Activated CD4-positive, alpha-beta T cell treated with anti-CD3 and anti-CD28 coated beads, Interleukin-2, Interleukin-6, amounts not matched to agents 100 ng/mL and 50 ng/mL, durations not matched to agents 16 hours and 8 hours (primary cell): ENCODE data around the gene PTBP1.
A peak's percentile ranks its signal among the peaks of the same experiment; 100 is the strongest.

Source experiments
- DNase-seq: peaks from one replicate; pipeline ENCODE4 v3.0.0-alpha.2; 2020

The PTBP1 gene

DNA sequence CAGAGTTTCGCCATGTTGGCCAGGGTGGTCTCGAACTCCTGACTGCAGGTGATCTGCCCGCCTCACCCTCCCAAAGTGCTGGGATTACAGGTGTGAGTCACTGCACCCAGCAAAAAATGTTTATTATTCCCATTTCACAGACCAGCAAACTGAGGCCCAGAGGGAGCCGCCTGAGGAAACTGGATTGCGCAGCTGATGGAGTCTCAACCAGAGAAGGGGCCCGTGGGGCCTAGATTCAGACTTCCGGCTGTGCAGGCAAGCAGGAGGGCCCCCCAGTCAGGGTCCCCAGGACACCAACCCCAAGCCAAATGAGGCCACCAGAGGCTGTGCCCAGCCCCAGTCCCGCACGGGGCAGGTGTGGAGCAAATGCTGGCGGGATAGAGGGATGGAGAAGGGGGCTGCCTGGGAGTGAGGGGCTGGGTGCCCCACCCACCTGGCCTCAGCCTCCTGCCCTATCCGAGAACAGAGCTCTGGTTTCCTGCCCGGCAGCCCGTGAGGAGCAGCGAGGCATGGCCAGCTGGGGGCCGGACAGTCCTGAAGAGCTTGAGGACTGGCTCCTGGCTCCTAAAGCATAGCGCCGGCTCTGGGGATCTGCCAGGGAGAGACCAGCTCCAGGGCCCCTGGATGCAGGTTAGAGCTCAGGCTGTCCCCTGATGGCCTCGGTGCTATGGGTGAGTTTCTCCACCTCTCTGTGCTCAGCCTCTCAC, 24.4 kb upstream of the PTBP1 start:
- no peak for DNase-seq

DNA sequence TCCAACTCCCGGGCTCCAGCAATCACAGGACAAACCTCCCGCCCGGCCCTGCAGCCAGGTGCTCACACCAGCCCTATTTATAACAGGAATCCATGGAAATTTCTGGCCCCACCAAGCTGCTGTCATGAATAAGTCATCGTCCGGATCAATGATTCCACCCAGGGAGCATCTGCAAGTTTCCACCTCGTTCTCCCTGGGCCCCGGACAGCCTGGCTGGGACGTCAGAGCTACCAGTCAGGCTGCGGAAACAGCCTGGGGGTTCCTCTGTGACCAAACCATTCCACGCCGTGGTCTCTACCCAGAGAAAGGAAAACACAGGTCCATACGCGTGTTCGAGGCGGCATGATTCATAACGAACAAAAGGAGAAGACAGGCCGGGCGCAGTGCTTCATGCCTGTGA, 20.7 kb upstream of the PTBP1 start:
- no peak for DNase-seq

DNA sequence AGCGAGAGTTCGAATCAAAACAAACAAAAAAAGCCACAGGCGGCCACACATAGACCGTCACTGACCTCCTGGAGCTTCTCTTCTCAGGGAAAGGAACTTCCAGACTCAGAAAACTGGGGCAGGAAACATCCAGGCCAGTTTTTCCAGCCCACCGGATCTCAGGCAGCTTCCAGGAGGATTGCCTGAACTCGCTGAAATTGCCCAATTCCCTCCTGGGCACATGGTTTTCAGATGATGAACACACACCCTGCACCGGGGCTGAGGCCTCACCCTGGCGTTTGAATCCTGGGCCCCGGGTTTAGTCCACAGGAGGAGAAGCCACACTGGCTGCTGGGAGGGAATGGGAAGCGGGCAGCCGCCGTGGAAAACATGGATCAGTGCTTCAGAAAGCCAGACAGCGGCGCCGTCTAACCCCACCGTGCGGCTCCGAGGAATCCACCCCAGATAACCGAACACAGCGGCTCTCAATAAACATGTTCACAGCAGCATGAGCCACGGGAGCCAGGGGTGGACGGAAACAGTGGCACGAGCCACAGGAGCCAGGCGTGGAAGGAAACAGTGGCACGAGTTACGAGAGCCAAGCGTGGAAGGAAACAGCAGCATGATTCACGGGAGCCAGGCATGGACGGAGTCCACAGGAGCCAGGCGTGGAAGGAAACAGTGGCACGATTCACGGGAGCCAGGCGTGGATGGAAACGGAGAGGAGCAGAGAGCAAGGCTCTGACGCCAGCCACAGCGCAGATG, 18.2 kb upstream of the PTBP1 start:
- DNase-seq: no peak

DNA sequence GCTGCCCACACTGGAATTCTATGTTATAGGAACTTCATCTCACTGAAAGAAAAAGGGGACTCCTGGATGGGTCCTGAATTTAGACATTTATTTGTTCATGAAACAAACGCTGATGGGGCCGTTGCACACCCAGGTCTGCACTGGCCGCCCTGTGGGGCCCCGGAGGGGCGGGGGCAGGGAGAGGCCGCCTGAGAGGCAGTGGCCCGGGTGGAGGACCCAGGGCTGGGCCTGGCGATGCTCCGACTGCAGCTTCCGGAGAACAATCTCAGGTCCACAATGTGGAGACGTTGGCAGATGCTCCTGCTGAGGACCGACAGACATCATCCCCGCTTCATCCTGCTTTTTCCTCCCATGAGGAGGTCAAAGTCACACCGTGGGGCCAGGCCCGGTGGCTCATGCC, 16.3 kb upstream of the PTBP1 start:
- no peak for DNase-seq

DNA sequence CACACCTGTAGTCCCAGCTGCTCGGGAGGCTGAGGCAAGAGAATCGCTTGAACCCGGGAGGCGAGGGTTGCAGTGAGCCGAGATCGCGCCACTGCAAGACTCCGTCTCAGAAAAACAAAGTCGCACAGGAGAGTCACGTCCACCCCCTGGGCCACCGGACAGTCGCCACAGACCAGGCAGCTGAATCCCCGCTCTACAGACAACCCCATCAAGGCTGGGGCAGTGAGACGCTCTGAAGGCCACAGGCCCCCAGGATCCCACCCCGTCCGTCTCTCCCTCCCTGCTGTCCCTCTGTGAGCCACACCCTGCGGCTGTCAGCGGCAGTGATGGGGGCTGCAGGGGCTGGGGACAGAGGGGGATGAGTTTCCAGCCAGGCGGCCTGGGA, 15.5 kb upstream of the PTBP1 start:
- no peak for DNase-seq

DNA sequence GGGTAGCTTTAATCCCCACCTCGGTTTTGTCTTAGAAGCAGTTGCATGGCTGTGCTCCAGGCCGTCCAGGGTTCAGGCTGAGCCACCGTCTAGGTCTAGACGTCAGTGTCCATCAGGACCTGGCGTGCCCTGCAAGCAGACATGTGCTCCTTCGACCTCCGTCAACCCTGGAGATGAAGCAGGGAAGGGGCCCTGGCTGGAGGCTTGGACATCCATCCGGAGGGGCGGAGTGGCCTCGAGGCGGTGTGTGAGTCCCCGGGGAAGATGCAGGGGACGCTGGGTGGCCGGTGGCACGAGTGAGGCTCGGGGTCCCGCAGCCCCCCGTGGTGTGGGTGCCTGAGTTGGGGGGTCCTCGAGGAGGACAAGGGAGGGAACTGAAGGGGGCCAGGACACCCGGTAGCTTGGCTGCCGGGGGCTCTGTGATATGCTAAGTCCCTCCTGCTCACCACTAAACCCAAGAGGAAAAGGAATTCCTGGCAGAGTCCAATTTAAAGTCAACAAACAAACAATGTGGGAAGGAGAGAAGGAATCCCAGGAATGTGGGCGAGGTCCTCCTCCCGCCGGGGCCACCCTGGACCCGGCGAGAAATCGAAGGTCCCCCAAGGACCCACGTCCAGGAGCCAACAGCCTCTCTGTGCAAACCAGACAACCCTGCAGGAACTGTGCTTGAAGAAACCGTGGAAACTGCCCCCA, 14.9 kb upstream of the PTBP1 start:
- DNase-seq: no peak

DNA sequence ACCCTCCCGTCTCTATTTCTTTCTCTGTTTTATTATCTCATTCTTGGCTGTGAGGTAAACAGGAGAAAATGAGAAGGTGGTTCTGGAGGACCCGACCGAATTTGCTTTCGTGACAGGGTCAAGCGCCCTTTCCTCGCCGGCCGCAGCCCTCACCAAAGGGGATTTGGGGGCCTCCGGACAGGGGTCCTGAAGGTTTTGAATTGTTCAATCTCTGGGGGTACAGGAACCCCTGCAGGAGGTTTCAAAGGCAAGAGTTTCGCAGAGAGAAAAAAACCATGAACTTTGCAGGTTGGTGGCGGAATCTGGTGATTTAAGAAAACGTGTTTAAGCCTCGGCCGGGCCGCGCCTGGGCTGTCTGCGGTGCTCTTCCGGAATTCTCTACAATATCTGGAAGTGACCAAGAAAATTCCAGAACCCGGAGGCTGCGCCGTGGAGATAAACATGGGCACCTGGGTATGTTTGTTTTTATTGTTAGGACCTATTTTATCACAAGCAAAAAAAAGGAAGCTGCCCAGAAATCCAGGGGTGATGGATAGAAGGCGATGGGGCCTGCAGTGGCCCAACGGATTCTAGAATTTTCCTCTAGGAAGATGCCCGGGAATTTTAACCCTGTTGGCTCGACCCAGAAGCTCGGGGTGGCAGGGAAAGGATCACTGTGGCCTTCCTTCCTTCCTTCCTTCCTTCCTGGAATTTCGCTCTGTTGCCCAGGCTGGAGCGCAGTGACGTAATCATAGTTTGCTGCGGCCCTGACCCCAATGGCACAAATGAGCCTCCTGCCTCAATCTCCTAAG, 14.2 kb upstream of the PTBP1 start:
- no peak for DNase-seq

DNA sequence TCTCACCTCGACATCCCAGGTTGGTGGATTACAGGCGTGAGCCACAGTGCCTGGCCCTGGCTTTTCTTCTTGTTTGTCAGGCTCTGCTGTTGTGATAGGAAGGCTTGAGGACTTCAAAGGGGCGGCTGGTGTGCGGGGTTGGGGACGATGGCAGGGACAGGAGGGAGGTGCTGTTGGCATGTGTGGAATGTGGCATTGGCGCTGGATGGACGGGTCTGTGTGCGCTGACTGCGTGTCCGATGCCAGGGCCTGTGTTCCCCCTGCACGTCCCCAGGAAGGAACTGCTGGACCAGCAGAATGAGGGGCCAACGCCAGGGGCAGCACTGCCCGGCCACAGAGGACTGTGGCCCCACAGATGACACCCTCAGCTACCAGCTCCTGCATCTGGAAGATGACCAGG, 12.7 kb upstream of the PTBP1 start:
- DNase-seq: no peak

DNA sequence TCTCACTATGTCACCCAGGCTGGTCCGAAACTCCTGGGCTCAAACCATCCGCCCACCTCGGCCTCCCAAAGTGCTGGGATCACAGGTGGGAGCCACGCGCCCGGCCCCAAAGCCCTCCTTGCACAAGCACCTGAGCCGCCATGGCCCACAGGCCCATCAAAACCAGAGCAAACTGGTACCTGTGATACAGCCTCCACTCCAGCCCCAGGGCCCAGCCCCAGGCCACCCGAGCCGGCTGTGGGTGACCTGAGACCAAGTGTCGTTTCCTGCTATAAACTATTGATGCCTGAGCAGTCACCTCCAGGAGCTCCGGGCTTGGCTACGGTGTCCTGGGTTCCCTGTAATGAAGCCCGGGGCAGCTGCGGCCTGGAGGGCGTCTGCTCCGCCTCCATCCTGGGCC, 9.7 kb upstream of the PTBP1 start:
- no peak for DNase-seq

DNA sequence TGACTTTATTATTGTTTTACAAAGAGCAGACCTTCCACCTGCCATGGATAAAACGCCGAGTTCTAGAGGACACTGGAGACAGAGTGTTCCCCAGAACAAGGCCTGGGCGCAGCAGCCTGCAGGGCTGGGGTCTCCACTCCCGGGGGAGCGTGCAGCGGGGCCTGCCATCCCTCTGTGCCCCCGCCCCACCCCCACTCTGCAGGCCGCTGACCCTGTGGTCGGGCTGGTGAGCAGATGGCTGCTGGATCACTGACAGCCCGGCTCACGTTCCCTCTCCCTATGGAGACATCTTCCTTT, 8.6 kb upstream of the PTBP1 start:
- no peak for DNase-seq

DNA sequence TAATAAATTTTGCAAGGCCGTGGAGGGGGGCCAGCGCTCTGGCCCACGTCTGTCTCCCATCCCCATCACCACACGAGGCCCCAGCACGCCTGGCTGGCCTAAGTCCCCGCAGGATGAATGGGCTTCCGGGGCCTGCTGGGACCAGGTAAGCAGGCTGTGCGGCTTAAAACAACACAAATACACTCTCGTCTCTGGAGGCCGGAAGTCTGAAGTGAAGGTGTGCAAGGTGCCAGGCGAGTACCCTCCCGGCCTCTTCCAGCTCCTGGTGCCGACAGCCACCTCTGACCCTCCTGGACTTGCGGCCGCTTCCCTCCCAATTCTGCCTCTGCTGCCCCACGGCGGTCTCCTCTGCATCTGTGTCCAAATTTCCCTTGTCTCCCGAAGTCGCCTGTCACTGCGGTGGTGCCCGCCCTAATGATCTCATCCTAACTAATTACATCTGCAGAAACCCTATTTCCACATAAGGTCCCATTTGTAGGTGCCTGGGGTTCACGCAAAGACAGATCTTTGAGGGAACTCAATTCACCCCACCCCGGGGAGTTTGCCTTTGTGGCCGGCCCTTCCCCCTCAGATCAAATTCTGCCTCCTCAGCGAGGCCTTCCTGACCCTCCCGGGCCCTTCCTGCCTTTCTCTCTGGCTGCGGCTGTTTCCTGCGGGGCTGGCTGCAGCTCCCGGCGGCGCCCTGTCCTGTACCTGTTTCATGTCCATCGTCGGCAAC, 8.1 kb upstream of the PTBP1 start:
- DNase-seq: no peak

DNA sequence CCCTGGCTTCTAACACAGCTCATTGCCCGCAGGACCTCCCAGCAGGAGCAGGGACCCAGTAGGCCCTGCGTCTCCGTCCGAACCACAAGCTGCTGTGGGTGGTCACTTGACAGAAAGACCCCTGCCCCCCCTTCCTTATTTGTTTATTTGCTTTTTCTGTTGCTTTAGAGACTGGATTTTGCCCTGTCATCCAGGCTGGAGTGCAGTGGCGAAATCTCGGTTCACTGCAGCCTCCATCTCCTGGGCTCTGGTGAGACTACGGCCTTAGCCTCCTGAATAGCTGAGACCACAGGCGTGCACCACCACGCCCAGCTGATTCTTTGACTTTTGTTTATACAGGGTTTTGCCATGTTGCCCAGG, 7.6 kb upstream of the PTBP1 start:
- DNase-seq: no peak

DNA sequence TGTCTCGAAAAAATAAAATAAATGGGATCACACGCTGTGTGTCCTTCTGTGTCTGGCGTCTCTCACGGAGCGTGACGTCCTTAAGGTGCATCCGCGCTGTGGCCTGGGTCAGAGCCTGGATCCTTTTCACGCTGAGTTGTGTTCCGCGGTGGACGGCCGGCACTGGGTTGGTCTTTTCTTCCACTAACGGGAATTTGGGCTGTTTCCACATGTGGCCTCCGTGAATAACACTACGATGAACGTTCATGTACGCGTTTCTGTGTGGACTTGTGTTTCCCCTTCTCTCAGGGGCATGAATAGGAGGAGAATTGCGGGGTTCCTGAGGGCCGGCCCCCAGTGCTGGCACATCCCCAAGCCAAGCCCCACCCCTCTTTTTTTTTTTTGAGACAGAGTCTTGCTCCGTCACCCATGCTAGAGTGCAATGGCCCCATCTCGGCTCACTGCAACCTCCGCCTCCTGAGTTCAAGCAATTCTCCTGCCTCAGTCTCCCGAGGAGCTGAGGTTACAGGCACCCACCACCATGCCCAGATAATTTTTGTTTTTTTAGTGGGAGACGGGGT, 6.2 kb upstream of the PTBP1 start:
- DNase-seq: no peak

DNA sequence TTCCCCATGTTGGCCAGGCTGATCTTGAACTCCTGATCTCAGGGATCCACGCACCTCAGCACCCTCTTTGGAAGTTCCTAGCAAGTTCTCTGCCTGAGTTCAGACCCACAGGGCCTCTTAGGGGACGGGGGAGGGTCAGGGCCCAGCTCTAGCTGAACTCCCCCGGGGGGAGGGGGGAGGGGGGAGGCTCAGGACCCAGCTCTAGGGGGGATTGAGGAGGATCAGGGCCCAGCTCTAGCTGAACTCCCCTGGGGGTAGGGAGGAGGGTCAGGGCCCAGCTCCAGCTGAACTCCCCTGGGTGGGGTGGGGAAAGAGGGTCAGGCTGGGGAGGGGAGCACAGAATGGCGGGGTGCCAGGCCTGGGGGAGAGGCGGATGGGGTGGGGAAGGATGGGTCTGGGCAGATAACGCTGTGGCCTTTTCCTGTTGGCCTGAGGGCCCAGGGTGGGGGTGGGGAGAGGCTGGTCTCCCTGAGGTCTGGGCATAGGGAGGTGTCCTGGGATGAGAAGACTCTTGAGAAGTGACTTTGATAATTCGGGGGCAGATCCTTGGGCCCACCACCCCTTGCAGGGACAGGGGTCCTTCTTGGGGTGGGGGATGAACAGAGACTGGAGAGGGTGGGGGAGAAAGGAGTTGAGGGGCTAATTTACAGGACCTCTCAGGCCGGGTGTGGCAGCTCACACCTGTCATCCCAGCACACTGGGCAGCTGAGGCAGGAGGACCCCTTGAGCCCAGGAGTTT, 5.5 kb upstream of the PTBP1 start:
- no peak for DNase-seq

DNA sequence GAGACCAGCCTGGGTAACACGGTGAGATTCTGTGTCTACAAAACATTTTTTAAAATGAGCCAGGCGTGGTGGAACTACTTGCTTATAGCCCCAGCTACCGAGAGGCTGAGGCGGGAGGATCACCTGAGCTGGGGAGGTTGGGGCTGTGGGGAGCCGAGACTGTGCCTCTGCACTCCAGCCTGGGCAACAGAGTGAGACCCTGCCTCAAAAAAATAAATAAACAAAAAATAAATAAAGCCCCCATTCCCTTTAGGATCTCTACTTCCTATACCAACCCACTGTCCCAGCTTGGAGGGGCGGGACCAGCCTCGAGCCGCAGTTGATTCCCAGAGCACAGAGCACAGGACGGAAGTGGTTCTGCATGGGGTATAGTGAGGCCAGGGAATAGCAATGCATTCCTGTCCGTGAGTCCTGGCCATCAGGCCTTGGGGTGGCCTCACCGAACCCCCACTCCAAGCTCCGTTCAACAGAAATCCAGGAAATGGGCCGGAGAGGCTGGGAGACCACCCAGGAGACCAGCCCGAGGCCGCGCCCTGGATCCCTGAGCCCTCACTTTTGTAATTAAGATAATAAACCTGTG, 4.9 kb upstream of the PTBP1 start:
- DNase-seq: no peak

DNA sequence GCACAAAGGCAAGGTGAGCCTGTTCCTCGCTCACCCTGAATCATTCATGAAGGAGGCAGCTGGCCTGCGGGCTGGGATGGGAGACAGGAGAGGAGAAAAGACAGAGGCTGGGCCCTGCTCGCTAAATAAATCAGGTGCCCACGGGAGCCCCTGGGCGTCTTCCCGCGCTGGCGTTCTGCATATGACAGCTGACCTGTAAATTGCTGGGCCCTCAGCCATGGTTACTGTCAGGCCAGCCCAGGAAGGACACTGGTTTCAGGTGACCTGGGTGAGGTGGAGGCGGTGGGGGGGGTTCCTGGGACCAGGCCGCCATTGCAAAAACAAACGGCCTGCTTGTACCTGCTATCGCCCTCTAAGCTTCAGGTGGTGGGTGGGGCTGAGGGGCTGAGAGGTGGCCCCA, 3.4 kb upstream of the PTBP1 start:
- no peak for DNase-seq

DNA sequence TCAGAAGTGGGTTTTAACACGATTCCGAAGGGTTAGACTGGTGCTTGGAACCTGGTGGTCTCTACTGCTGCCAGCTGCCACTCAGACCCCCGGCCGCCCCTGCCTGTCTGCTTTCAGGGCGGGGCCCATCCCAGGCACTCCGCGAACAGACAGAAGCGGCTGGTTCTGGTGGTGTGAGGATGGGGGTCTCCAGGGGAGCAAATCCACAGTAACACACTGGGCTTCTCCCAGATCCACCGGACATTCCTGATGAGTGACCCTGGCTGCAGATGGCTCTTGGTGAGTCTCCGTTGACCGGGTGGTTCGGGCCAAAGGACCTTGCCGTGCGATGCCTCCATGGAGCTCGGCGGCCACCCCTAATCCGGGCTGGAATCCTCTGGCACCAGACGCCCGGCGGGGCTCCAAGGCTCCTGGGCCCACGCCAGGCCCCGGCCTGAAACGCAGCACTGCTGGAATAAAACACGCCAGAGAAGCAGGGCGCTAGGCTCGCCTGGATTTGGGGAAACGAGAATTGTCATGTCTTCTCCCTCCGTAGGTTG, 2.1 kb upstream of the PTBP1 start:
- DNase-seq: no peak

DNA sequence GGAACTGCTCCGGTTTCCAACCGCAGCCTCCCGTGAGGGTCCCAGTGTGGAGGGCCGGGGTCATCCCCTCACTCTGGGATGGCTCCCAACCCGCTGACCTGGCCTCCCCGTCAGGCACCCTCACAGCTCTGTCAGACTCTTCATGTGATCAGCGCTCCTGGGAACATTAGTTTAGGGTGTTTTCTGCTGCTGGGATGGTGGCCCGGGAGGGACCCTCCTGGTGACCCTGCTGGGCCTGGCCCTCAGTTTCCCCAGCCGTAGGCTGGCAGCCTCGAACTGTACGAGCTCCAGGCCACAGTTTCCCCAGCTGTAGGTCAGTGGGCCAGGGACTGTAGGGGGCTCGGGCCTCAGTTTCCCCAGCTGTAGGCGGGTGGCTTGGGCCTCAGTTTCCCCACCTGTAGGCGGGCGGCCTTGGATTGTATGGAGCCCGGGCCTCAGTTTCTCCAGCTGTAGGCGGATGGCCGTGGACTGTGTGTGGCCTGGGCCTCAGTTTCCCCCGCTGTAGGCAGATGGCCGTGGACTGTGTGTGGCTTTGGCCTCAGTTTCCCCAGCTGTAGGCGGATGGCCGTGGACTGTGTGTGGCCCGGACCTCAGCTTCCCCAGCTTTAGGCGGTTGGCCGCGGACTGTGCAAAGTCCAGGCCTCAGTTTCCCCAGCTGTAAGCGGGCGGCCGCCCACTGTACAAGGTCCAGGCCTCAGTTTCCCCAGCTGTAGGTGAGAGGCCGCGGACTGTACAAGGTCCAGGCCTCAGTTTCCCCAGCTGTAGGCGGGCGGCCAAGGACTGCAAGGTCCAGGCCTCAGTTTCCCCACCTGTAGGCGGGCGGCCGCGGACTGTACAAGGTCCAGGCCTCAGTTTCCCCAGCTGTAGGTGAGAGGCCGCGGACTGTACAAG, 1.3 kb upstream of the PTBP1 start:
- DNase-seq: no peak

DNA sequence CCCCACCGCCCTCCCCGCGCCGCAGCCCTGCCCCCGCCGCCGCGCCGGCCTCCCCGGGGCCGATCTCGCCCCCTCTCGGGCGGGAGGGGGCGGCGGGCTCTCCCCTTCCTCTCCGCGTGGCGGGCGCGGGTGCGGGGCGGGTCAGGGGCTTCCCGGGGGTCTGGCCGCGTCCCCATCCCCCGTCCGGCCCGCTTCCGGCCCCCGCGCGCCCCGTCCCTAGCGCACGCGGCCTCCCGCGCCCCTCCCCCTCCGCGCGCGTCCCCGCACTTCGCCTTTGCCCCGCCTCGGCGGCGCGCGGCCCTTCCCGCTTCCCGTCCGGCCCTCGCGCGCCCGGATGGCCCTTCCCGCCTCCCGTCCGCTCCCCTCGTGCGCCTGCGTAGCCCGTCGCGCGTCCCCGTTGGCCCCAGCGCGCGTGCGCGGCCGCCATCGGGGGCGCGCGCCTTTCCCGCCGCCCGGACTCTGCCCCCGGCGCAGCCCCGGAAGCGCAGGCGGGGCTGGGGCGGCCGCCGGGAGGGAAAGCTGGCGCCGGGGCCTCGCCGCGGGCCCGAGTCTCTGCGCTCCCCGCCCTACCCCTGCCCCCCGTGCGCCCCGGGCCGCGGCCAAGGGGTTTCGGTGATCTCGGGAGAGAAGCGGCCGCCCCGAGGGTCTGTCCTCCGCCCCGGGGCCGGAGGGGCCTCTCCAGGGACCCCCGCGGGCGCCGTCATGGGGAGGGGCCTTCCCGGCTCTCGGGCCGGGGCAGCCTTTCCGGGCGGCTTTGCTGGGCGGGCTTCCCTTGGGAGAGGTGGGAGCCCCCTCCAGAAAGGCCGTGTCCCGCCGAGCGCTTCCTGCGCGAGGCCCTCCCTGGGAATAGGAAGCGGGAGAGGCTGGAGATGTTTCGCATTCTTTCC, 519 bp downstream of the PTBP1 start:
- peak; percentile 95 for DNase-seq
